HEK293 (cell line): ENCODE results near the gene NOL7.

Source experiments
- CTCF ChIP-seq: fragments of 450-650 bp; formaldehyde crosslinking; IDR thresholded peaks from 2 replicates; pipeline ENCODE4 v1.5.1; 2016; ENCODE audit warnings: missing biosample characterization, missing genetic modification characterization
- PBX3 ChIP-seq: sonication (generic); formaldehyde crosslinking; IDR thresholded peaks from 2 replicates; pipeline ENCODE4 v1.8.1; 2022; ENCODE audit warnings: mild to moderate bottlenecking, moderate library complexity, missing genetic modification reagents
- ZNF324 ChIP-seq: fragments of 450-650 bp; formaldehyde crosslinking; IDR thresholded peaks from 2 replicates; pipeline ENCODE4 v1.5.1; 2016; ENCODE audit warnings: missing biosample characterization, missing genetic modification characterization

- TF ChIP-seq ZNF324 (tag by site-specific recombination): no peak
- TF ChIP-seq CTCF (tag by site-specific recombination): no peak
- no peak for TF ChIP-seq PBX3 (CRISPR knock-in tag)
These were observed 621 bp downstream of the NOL7 start for GRCh38 chr6:13615792-13616120.
